ENCODE measurements around the gene CRIP1.

CRIP1 gene

GRCh38 chr14:105495101-105495989 lies 8.7 kb downstream of the CRIP1 start:
- no peak for DNase-seq

DNA sequence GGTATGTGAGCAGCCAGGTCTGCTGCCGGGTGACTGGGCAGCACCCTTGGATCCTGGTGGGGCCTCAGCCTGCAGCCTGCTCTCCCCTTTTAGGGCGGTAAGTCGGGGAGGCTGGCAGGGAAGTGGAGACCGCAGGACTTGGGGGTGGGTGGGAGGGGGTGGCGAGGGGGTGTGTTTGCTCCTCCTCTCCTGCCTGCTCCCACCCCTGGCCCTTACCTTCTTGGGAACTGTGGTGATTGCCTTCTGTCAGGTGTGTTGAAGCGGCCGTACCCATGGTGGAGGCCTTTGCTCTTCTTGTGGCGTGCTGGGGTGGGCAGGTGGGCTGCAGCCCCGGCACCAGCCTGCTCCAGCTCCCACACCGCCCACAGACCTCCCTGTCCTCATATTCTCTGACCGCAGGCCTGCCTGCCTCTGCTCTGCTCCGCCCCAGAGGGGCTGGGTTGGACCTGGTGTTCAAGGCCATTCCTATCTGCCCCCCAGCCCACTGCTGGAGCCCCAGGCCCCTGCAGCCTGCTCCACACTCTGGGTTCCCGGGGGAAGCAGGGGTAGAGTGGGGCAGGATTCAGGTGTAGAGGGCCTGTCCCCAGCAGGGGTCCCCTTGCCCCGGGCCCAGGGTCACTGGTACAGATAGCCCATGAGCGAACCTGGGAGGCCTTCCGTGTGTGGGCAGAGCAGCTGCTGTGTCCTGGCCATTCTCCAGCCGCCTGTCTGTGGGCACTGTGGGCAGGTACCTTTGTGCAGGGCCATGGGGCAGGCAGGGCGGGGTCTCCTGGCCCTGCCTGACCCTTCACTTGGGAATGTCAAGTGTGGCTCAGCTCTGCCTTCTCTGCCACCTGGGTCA lies 9.5 kb downstream of the CRIP1 start:
- DNase-seq, result no peak

GRCh38 chr14:105496831-105497591 lies 10.3 kb downstream of the CRIP1 start:
- no peak for DNase-seq

DNA sequence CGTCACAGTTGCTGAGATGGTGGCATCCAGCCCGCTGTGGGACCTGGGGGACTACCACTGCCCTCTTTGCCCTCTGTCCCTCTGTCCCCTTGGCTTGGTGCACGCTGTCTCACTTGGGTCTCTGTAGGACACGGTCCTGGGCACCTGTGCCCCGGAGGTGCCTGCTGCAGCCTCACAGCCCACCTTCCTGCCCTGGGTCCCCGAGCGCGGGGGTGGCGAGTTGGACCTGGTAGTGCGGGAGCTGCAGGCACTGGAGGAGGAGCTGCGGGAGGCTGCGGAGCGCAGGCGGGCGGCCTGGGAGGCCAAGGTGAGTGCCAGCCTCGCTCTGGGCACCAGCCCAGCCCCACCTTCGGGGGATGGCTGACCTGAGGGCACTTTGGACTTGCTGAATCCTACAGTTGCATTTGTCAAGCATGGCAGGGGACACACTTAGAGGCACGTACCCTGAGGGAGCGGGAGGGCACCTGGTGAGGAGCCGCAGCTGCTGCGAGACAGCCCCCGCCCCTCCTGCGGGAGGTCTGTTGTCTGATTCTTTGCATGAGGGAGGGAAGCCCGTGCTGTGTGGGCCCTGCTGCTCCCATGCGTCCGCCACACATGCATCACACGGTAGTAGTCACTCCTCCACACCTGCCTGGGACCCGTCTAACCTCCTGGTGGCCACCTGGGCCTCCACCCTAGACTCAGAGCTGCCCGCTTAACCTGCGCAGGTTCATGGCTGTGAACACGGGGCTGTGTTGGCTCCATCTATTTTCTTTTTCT lies 11.2 kb downstream of the CRIP1 start:
- DNase-seq, result no peak

DNA sequence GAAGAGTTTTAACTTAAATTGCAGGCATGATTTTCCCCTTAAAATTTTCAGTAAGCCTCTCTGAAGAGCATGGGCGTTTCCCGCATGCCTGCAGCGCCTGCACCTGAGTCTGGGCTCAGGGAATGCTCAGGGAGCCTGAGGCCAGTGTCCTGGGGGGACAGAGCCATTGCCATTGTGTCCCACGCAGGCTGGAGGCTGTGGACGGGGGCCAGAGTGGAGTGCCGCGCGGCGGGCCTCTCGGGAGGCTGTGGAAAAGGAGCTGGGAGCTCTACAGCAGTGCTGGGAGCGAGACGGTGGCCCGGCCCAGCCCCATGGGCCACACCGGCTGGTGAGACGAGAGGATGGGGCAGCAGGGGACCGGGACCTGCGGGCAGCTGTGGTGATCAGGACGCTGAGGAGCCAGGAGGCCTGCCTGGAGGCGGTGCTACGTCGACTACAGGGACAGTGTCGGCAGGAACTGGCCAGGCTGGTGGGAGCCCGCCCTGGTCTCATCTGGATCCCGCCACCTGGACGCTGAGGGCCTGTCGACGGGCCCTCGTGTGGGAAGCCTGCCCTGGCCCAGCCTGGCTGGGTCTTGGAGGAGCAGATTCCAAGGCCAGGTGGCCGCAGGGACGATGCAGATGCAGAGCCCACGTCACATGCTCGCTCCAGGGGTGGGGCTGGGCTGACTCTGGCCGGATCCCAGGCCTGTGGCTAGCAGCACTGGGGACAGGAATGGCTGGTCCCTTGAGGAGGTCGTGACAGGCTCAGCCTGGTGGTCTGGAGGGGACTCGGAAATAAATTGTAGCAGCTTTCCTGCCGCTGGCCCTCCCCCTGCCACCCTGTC lies 12.0 kb downstream of the CRIP1 start:
- no peak for DNase-seq

DNA sequence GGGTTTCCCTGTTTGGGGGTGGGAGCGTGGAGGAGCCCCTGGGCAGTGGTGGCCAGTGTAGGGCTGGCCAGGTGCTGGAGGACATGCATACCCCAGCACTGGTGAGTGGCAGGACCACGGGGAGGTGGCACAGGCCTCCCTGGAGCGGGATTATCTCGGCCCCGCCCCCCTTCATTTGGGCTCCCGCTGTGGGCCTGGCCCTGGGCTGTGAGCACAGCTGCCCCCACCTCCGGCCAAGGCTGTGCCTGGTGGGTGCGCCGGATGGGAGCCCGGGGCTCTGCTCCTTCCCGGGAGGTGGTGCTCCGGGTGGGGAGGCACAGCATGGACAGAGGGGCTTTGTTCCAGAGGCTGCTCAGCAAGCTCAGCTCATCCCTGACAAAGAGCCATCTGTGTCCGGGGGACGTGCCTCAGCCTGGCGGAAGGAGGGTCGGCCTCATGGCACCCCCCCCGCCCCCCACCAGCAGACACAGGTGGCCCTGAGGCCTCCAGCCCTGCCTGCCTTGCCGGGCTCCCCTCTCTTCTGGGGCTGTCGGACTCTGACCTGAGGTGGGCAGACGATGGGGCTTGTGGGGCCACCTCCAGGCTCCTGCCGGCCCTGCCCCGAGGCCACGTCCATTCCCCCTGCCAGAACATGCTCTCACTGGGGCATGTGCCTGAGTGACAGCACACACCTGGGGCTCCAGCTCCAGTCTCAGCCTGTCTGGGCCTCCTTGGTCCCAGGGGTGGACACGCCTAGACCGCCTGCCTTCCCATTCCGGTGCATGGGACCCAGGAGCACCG lies 12.8 kb downstream of the CRIP1 start:
- no peak for DNase-seq

DNA sequence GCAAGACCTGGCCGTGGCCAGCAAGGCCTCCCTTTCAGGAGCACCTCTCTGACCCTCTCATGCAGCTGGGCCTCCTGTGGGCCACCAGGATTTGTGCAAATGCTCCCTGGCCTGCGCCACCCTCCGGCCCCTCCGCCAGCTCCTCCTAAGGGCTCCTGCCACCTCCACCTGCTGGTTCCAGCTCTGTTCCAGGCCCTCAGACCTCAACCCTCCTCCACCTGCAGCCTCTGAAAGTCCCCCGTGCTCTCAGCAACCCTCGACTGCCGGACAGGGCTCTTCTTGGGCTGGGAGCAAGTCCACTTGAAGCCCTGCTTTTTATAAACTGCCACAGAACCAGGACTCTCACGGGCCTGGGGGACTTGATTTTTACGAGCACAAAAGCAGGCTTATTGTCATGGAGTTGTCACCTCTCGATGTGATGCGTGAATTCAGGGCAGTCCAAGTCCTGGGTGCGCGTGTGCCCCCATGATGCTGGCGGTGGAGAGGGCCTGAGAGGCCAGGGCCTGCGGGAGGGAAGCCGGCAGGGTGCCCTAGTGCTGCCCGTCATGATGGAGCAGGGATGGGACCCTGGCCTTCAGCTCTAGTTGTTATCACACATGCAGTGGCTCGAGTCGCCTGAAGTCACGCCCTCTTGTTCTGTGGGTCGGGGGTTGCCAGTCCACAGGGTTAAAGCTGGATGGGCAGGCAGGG lies 13.5 kb downstream of the CRIP1 start:
- DNase-seq, result no peak

GRCh38 chr14:105500726-105501101 lies 14.0 kb downstream of the CRIP1 start:
- no peak for DNase-seq

GRCh38 chr14:105501504-105502291 lies 15.0 kb downstream of the CRIP1 start:
- no peak for DNase-seq

DNA sequence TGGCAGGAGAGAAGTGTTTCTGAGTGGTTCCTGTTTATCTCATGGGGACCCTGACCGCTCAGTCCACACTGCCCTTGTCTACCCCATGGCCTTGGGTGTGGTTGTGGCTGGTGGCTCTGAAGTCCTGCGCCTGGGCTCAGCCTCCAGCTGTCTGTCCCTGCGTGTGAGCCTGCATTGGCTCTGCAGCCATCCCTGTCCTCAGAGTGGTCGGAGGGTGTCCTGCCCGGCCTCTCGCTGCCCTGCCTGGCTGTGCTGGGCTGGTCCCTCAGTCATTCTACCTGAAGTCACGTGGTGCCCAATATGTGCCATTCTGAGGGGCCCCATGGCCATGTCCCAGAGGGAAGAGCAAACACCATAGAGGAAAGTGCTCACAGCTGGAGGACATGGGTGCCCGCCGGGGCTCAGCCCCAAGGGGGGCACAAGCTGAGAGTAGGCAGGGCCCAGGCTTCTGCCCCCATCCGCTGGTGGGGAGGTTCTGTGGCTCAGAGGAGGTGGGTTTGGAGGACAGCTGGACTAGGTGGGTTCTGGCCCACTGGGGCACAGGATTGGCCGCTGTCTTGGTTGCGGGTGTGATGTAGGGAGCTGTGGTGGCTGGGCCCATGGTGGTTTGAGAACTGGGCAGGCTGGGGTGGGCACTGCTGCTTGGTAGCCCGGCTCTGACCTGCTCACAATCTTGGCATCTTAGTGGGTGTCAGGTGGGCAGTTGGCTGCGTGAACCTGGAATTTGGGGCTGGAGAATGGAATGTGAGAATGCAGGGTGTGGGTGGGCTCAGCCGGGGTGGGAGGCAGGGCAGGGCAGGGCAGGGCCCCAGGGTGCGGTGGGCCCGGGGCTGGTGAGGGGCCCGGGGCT lies 16.0 kb downstream of the CRIP1 start:
- DNase-seq, result no peak

DNA sequence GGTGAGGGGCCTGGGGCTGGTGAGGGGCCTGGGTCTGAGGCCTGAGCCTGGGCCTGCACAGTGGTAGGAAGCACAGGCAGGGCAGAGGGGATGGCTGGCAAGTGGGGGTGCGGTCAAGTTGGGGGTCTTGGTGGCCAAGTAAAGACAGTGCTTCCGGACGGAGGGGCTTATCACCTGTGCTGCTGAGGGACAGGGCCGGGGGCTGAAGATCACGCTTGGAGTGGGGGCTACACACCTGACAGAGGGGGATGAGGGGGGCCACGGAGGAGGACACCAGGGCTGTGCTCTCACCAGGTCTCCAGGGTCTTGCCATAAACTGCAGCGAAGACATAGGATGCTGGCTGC lies 16.6 kb downstream of the CRIP1 start:
- no peak for DNase-seq

- no peak for DNase-seq
Measured at GRCh38 chr14:105503935-105504692, 17.4 kb downstream of the CRIP1 start.

- DNase-seq, result no peak
Measured at GRCh38 chr14:105505101-105505500, 18.4 kb downstream of the CRIP1 start.

DNA sequence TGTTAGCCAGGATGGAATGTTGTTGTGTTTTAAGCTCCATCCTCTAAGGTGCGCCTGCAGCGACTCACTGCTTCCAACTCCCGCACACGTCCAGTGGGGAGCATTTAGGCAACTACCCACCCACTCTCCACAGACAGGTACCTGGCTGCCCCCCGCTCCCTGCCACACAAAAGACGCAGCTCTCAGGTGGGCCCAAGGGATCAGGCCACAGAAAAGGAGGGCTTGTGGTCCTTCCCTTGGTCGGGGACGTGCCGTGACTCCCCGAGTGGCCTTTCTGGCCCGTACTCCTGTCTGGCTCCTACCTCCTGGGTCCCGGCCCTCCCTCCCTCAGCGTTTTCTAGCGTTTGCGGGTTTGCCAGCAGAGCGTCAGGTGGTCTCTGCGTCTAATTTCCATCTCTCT lies 20.6 kb downstream of the CRIP1 start:
- no peak for DNase-seq

GRCh38 chr14:105508069-105508468 lies 21.4 kb downstream of the CRIP1 start:
- DNase-seq, result no peak

DNA sequence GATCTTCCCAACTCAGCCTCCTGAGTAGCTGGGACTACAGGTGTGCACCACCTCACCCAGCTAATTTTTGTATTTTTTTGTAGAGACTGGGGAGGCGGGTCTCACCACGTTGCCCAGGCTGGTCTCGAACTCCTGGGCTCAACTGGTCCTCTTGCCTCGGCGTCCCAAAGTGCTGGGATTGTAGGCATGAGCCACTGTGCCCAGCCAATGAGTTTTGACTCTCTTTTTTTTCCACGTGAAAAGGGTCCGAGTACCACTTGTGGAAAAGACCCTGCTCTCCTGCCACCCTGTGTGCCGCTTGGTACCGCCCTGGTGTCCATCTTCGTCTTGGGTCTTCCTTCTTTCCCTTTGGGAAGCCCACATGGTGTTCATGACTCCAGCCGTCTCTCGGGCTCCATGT lies 21.9 kb downstream of the CRIP1 start:
- no peak for DNase-seq

DNA sequence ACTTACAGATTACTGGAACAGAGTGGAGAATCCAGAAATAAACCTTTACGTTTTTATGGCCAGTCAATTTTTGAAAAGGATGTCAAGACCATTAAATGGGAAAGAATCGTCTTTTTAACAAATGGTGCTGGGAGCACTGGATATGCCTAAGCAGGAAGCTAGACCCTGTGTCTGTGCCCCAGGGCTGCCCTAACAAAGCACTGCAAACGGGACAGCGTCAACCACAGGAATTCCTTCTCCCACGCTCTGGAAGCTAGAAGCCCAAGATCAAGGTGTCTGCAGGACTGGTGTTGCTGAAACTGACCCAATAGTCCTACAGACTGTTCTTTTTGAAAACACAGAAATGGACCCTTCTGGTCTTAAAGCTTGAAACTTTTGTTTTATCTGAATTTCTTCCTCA lies 30.4 kb downstream of the CRIP1 start:
- DNase-seq, result no peak
